ENCODE measurements around the gene SLC1A3. TPM values are rescaled to one million over a fixed set of nuclear protein-coding genes. Genes with fewer than 3 reads are reported as not detected.

The SLC1A3 gene
- total and polyA plus RNA-seq, 2 of the 4 experiments (the other 2 are of a cell fraction) = 0.27 to 1.3 TPM

- CTCF ChIA-PET = no interaction called here
- no peak overlapping the region for H4K8ac ChIP-seq (ENCODE audit: low read depth in 2 of 2, low read length in 2 of 2)
- no peak overlapping the region for H2BK20ac ChIP-seq (ENCODE audit: low read depth, low read length)
- WGBS, 2 experiments (ENCODE audit: extremely low coverage in 2 of 2, insufficient read length in 1 of 2) = no CpG with 5 or more reads among the region's 2 CpGs
- no TSS peak for BruUV-seq (replicated peaks)
- H2AFZ ChIP-seq (replicated peaks; ENCODE audit: low read length, poor library complexity) = no peak overlapping the region
- no peak overlapping the region for H2BK120ac ChIP-seq (ENCODE audit: low read depth, low read length)
- dilution Hi-C loops (cut with HindIII; ENCODE audit: low sequenced_read_pairs, unreplicated experiment) = no loop called here
- no peaks in the 10 kb centered on the region for H3K79me1 ChIP-seq (ENCODE audit: low read depth in 1 of 2, low read length in 2 of 2)
- no peak overlapping the region for H4K91ac ChIP-seq (ENCODE audit: insufficient read depth, low read depth, low read length)
- H2BK5ac ChIP-seq (ENCODE audit: low read depth, low read length, poor library complexity, severe bottlenecking) = no peak overlapping the region
- no peak overlapping the region for H2BK15ac ChIP-seq (ENCODE audit: low read depth, low read length)
- POLR2A ChIA-PET (ENCODE audit: unreplicated experiment) = interaction anchor here (0.6 kb wide), 1 partner anchor 9 kb away, joined by 3 read pairs; no protein-coding TSS in a partner anchor
- H3K4me3 ChIP-seq (ENCODE audit: insufficient read depth, low read depth, low read length) = no peak overlapping the region
- no peak overlapping the region for H4K5ac ChIP-seq (ENCODE audit: low read depth, low read length)
- no peak overlapping the region for H3K4me2 ChIP-seq (ENCODE audit: low read depth, low read length)
- H3K27ac ChIP-seq (ENCODE audit: insufficient read depth, low read length) = no peak overlapping the region
- no peak overlapping the region for H3K18ac ChIP-seq (ENCODE audit: low read depth, low read length)
- peaks cover 2% of the 10 kb centered on the region; the same call in 1 of the 2 replicates for H4K20me1 ChIP-seq (ENCODE audit: insufficient read depth, low read length)
- no peak overlapping the region for H3K23ac ChIP-seq (ENCODE audit: low read depth, low read length)
- TF ChIP-seq SMC3 (IDR thresholded peaks at IDR 0.05; ENCODE audit: low read depth, low read length) (no peak), RCOR1 (IDR thresholded peaks at IDR 0.05; ENCODE audit: insufficient replicate concordance, low read length) (no peak), CHD1 (IDR thresholded peaks at IDR 0.05; ENCODE audit: low read depth, low read length) (no peak), CEBPB (IDR thresholded peaks at IDR 0.05; ENCODE audit: low read depth, low read length) (no peak), MXI1 (IDR thresholded peaks at IDR 0.05; ENCODE audit: borderline replicate concordance, low read depth, low read length) (no peak), MAZ (IDR thresholded peaks at IDR 0.05; ENCODE audit: borderline replicate concordance, low read depth, low read length) (no peak), FOS (IDR thresholded peaks at IDR 0.05; ENCODE audit: low read depth, low read length) (no peak), RAD21 (IDR thresholded peaks at IDR 0.05; ENCODE audit: low read length) (no peak), POLR2A (IDR thresholded peaks at IDR 0.05; ENCODE audit: low read depth, low read length) (no peak), MAFK (IDR thresholded peaks at IDR 0.05; ENCODE audit: low read depth, low read length) (no peak), NFE2L2 (IDR thresholded peaks at IDR 0.05; ENCODE audit: low read depth, low read length) (no peak), BHLHE40 (IDR thresholded peaks at IDR 0.05; ENCODE audit: low read depth, low read length) (no peak), RFX5 (IDR thresholded peaks at IDR 0.05; ENCODE audit: low read depth, low read length) (no peak), ELK1 (IDR thresholded peaks at IDR 0.05; ENCODE audit: borderline replicate concordance, low read depth, low read length) (no peak)
- TF ChIP-seq, protein P1, sequence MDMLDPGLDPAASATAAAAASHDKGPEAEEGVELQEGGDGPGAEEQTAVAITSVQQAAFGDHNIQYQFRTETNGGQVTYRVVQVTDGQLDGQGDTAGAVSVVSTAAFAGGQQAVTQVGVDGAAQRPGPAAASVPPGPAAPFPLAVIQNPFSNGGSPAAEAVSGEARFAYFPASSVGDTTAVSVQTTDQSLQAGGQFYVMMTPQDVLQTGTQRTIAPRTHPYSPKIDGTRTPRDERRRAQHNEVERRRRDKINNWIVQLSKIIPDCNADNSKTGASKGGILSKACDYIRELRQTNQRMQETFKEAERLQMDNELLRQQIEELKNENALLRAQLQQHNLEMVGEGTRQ (IDR thresholded peaks at IDR 0.05; ENCODE audit: low read depth, low read length) = no peak
- no peaks in the 10 kb centered on the region for H3K9me1 ChIP-seq (ENCODE audit: insufficient read depth, low read length)
- no peaks in the 10 kb centered on the region for H3K36me3 ChIP-seq (ENCODE audit: control insufficient read depth, insufficient read depth, low read length)
- no peaks in the 10 kb centered on the region for H3K9me3 ChIP-seq (ENCODE audit: control insufficient read depth, insufficient read depth, low read length)
- H3K4ac ChIP-seq (ENCODE audit: low read depth, low read length) = no peak overlapping the region
- H3K56ac ChIP-seq (ENCODE audit: extremely low read depth, insufficient read depth, low read length) = no peak overlapping the region
- no peaks in the 10 kb centered on the region for H3K4me1 ChIP-seq (ENCODE audit: control insufficient read depth, insufficient read depth, low read length)
- ATAC-seq (ENCODE audit: low read depth) = no peak
- no peak for DNase-seq
- H2AK5ac ChIP-seq (ENCODE audit: low read depth, low read length) = no peak overlapping the region
- intact Hi-C loops (cut with micrococcal nuclease) = no loop called here
- no peak overlapping the region for H2AK9ac ChIP-seq (replicated peaks; ENCODE audit: low read depth, low read length, poor library complexity)
- H3K27me3 ChIP-seq (ENCODE audit: control insufficient read depth, insufficient read depth, low read length) = no peaks in the 10 kb centered on the region
- in situ Hi-C loops (cut with MboI; ENCODE audit: low sequenced_read_pairs) = no loop called here
- H3K9ac ChIP-seq (ENCODE audit: low read depth, low read length) = no peak overlapping the region
- no peak overlapping the region for H3K14ac ChIP-seq (replicated peaks; ENCODE audit: low read depth, low read length)
Measured at GRCh38 chr5:36628695-36629094, 22.3 kb downstream of the SLC1A3 start.
